ENCODE results near the gene CELA3A.
"Not testable (repeated sequence)": the region's sequence is repeated elsewhere in the genome, so short reads cannot be mapped to it uniquely, and the experiment has no call there.

DNA sequence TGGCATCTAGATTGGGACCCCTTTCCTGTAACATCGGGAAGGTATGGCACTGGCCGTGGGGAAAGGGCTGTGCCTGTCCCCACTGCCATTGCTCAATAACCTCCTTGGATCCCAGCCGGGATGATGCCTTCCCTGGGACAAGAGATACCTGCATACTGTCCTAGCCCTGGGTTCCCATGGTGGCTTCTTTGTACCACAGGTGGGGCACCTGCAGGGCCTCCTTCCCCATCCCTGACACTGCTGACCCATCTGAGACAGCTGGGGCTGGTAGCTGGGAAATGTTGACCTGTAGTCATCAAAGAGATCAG lies 4.8 kb upstream of the CELA3A start:
- TF ChIP-seq, protein P1, sequence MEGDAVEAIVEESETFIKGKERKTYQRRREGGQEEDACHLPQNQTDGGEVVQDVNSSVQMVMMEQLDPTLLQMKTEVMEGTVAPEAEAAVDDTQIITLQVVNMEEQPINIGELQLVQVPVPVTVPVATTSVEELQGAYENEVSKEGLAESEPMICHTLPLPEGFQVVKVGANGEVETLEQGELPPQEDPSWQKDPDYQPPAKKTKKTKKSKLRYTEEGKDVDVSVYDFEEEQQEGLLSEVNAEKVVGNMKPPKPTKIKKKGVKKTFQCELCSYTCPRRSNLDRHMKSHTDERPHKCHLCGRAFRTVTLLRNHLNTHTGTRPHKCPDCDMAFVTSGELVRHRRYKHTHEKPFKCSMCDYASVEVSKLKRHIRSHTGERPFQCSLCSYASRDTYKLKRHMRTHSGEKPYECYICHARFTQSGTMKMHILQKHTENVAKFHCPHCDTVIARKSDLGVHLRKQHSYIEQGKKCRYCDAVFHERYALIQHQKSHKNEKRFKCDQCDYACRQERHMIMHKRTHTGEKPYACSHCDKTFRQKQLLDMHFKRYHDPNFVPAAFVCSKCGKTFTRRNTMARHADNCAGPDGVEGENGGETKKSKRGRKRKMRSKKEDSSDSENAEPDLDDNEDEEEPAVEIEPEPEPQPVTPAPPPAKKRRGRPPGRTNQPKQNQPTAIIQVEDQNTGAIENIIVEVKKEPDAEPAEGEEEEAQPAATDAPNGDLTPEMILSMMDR (IDR thresholded peaks at IDR 0.05), result not testable (repeated sequence)
- TF ChIP-seq POLR2A (IDR thresholded peaks at IDR 0.05; ENCODE audit: low read length); PHF8 (IDR thresholded peaks at IDR 0.05; ENCODE audit: borderline replicate concordance, low read depth); PBX3 (IDR thresholded peaks at IDR 0.05); CEBPB (IDR thresholded peaks at IDR 0.05); JUNB (IDR thresholded peaks at IDR 0.05); ZSCAN20 (CRISPR knock-in tag; IDR thresholded peaks at IDR 0.05): not testable (repeated sequence)
- TF ChIP-seq, protein P2, sequence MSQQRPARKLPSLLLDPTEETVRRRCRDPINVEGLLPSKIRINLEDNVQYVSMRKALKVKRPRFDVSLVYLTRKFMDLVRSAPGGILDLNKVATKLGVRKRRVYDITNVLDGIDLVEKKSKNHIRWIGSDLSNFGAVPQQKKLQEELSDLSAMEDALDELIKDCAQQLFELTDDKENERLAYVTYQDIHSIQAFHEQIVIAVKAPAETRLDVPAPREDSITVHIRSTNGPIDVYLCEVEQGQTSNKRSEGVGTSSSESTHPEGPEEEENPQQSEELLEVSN (IDR thresholded peaks at IDR 0.05; ENCODE audit: borderline replicate concordance, low read depth), result not testable (repeated sequence)
- TF ChIP-seq, protein P3, sequence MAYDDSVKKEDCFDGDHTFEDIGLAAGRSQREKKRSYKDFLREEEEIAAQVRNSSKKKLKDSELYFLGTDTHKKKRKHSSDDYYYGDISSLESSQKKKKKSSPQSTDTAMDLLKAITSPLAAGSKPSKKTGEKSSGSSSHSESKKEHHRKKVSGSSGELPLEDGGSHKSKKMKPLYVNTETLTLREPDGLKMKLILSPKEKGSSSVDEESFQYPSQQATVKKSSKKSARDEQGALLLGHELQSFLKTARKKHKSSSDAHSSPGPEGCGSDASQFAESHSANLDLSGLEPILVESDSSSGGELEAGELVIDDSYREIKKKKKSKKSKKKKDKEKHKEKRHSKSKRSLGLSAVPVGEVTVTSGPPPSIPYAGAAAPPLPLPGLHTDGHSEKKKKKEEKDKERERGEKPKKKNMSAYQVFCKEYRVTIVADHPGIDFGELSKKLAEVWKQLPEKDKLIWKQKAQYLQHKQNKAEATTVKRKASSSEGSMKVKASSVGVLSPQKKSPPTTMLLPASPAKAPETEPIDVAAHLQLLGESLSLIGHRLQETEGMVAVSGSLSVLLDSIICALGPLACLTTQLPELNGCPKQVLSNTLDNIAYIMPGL (CRISPR knock-in tag; IDR thresholded peaks at IDR 0.05; ENCODE audit: borderline replicate concordance), result not testable (repeated sequence)
